GM19467 (cell line): Measurements from ENCODE around the gene MACROH2A1.

ENCODE experiments used
- ATAC-seq: cut with Tn5 transposase; IDR thresholded peaks from one replicate; pipeline ENCODE4 v1.9.1; 2021; ENCODE audit warnings: mild to moderate bottlenecking, moderate library complexity; ENCODE audit not compliant: unreplicated experiment

Gene MACROH2A1

DNA sequence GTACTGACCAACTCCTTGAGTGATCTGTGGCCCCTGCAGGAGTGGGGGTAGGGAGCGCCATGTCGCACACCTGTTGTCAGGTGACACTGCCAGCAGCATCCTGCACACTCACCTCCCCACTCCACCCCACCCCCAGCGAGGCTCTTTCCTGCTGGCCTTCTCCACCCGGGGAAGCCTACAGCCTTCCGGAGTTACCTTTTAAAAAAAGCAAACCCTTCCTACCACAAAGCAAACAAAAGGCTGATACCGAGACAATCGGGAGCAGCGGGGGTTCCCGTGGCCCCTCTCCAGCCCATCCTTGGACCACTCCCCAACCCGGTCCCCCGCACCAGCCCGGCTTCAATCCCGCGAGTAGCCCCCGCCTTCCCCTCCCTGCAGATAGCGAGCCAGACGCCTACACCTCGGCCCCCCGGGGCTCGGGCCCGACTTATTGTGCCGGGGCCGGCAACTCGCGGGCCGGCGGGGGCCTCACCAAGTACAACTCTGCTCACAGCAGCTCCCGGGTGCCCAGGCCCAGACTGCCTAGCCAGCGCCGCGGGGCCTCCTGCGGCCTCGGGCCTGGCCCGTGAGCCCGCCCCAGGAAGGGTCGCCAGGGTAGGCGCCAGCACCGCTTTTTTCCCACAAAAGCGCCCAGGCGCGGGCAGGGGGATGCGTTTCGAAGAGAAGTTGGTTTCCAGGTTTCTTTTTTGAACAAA is 724 bp downstream of the MACROH2A1 start:
- ATAC-seq: no peak

DNA sequence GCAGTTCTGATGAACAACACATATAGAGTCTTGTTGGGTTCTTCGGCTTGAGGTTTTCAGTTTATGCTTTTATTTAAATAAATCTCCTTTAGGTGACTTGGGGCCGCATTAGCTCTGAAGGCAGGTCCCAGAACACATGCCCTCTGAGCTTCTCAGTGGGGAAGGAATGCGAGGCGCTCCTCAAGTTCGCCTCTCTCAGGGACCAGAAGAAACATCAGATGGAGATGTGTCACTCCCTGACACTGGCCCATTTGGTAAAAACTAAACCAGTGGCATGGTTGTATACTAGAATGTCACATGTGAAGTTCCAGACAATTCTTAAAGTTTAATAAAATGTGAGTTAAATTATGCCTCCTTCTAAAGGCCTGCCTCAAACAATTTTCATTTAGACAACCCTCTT is 1.9 kb downstream of the MACROH2A1 start:
- ATAC-seq: no peak

DNA sequence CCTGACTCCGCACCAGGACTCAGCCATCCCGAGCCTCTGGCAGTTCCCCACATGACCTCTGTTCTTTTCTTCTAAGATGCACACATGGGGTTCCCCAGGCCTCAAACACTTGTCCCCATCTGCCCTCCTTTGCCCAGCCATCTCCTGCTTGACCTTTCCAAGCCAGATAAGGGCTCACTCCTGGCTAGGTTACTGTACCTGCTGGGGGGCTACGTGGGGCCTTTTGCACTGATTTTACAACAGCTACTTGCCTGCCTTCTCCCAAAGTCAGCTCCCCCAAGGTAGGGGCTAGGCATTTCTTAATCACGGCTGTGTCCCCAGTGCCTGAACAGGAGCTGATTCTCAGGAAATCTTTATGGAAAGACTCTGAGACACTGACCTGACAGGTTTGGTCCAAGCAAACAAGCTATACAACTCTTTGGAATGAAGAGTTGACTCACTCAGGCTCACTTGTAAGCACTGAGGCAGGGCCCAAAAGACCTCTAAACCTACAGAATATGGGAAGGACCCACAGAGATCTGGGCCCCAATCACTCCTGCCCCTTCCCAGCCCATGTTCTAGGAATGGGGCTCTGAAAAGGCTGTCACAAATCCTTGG is 2.5 kb downstream of the MACROH2A1 start:
- ATAC-seq: no peak

DNA sequence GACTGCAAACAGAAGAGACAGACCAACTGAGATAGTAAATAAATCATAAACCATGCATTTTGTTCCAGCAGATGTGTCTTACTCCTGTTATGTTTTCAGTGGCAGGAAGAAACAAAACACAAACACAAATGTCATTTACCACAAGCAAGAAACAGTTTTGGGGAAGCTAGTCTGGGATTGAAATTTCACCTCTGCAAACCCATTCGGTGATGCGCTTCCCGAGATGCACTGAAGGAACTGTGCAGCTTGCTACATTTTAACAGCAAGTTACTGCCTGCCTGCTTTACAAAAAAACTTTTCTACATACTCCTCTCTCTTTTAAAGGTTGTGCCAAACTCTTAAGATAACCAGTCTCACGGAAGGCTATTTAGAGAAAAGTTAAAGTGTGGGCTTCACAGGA is 3.2 kb downstream of the MACROH2A1 start:
- no peak for ATAC-seq

DNA sequence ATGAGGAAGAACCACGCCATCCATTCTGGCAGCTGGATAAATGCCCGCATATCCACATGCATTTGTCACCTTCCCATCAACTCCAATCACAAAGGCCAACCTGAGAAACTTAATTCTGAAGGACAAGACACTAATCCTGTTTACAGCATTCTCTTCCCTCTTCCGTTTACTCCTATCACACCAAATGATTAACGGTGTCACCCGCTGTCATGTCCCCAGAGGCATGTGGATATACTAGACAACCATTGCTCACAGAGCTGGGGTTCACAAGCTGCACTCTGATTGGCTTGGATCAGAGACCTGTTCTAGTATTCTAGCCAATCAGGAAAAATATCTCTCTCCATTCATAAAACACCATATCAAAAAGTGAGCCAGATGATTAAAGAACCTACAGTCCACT is 3.6 kb downstream of the MACROH2A1 start:
- no peak for ATAC-seq

DNA sequence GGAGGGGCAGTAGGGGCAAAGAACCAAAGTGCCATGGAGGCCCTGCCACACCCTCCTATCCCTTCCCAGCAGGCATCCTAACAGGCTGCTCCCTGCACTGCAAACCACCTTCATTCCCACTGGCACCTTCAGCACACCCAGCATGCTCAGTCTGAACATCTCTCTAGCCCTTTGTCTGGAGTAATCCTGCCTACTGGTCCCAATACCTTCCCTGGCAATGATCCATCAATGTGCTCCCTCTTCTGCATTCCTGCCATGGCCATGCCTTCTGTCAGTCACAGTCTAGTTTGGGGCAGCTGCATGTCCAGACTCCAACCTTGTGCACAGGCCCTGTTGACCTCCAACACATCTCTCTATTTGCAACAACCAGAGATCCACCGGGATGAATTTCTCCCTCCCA is 4.9 kb downstream of the MACROH2A1 start:
- ATAC-seq: no peak

DNA sequence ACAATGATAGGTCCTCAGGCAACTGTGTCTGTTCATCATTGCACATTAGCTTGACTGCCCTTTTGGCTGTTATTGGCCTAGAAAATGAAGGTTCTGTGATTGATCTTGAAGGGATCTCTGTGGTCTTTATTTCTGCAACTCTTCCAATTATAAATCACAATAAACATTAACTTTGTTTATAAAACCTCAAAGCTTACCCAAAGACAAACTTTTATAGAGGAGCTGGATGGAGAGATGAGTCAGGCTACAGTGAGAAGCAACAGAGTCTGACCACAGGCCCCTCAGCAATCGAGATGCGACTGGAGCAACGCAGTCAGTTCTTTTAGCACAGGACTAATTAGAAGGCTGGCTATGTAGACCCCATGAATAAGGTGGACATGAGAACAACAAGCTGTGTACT is 5.3 kb downstream of the MACROH2A1 start:
- ATAC-seq: no peak

DNA sequence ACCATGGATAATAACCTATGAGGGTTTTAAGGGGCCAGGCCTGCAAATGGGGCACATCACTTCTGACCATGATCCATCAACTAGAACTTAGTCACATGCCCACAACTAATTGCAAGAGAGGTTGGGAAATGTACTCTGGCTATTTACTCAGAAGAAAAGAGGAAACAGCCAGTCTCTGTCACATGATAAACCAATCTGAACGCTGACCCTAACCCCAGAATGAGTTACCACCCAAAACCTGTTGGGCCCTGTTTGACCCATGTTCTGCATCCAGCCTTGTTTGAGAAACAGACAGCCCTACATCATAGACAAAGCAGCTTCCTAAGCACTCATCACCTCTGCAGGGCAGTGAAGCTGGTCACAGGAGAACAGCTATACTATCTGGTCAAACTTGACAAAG is 5.8 kb downstream of the MACROH2A1 start:
- no peak for ATAC-seq

DNA sequence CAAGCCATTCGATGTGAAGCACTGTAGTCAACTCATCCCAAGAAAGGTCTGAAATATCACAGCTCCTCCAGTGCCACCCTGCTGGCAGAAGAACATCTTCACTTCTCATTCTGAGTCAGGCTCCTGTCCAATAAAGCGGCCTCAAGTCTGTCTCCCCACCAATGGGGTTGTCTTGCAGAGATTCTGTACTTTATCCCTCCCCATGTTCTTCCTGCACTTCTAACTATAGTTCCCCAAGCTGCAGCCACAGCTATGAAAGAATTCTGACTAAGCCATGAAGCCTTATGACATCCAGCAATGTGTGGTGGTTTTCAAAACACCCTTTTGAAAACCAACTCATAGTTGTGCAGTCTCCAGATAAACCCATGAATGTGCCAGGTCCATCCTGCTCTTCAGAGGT is 6.8 kb downstream of the MACROH2A1 start:
- no peak for ATAC-seq

DNA sequence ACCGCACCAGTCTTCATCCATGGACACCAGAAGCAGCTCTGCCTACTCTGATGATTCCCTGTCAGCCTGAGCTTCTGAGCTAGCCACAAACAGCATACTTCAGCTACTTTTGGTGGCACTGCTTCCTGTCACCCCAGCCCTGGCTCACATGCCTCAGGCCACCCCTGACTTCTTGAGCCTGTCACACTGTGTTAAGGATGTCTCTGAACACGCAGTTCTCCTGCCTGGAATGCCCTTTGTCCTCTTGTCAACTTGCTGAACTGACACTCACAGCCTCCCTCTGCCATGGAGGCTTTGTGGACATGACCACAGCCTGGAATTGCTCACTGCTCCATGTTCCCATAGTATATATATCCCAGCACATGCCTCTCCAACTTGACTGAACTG is 7.2 kb downstream of the MACROH2A1 start:
- no peak for ATAC-seq

DNA sequence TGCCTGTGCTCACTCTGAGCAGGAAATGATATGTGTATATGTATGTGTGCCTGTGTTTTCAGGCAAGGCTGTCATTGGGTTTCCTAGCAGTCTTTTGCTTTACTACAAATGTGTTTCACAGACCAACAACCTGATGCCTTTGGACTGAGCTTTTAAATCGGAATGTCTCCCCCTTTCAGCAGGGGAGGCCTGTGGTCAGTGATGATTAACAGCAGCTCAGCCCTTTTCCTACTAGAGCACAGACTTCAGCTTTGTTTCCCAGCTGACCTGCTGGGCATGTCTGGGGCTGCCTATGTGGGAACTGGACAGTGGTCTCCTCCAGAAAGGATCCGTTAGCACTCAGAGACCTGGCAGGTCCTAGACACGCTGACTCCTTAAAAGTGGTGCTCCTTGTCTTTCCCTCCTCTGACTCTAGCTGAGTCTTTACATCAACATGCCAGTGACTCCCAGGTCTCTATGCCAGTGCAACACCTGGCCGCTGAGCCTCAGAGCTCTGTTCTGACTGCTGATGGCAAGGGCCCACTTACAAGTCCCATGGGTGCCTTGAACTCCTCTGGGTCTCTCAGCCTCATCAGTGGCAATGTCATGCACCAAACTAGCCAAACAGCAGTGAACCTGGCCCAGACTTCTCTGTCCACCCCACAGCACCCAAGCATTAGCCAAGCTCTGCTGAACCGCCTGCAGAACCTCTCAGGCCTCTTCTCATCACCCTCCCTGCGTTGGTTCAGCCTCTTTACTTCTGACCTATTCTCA is 7.7 kb downstream of the MACROH2A1 start:
- no peak for ATAC-seq

DNA sequence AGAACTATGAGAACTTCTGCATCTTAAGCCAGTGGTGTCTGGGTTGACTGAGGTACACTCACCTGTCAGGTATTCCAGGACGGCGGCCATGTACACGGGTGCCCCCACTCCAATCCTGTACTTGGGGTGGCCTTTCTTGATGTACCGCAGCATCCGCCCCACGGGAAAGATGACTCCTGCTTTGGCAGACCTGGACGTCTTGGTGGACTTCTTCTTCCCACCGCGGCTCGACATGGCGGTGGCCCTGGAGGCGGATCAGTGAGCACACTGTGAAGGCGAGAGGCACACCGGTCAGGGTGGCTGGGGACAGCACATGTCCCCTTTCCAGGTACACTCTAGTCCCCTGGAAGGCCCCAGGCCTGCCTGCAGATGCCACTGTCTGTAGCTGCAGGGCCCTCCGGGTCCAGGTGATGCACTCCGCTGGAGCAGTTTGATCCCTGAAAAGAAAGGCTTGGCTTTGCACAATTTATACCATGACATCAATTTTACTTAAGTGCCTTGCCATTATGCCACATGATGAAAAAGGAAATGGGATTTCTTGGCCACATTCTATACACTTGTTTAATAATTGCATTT is 10.1 kb downstream of the MACROH2A1 start:
- no peak for ATAC-seq

DNA sequence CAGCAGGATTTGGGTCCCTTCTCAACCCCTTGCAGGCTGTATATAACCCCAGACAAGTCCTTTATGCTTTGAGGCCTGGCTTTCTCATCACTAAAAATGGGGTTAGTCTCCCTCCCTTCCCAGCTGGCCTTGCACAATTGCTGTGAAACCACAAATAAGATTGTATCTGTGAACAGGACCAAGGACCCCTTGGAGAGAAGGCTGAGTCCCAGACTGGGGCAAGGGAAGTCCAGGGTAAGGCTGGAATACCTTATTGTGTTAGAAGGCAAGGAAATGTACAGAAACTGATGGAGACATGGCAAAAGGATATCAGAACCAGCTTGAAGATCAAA is 11.4 kb downstream of the MACROH2A1 start:
- no peak for ATAC-seq

DNA sequence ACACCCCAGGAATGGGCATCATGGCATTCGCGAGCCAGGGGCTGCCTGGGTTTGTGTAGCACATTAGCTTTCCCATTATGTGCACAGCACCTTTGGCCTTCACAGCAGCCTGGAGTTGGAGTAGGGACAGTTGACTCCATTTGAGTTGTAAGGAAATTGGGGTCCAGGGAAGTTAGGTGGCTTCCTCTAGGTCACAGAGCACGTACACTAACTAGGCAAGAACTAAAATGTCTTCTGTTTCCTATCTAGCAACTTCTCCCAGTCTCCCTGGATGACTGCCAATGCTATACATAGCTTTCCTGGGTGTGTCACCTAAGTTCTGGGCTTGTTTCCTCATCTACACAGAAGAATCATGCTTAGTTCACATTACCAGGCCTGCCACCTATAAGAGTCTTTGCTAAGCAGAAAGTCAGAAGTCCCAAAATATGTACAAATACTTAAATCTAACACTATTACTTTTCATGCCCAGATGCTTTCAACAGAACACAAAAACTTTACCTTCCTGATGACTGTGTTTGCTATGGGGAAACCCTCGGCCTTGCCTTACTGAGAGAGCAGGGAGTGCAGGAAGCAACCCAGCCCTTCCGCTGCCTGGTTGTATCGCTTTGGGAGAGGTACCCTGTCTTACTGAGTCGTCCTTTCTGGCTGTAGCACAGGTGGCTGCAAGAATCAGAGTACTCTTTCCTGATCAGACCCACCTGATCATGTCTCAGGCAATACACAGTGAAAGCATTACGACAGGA is 12.0 kb downstream of the MACROH2A1 start:
- ATAC-seq: no peak

DNA sequence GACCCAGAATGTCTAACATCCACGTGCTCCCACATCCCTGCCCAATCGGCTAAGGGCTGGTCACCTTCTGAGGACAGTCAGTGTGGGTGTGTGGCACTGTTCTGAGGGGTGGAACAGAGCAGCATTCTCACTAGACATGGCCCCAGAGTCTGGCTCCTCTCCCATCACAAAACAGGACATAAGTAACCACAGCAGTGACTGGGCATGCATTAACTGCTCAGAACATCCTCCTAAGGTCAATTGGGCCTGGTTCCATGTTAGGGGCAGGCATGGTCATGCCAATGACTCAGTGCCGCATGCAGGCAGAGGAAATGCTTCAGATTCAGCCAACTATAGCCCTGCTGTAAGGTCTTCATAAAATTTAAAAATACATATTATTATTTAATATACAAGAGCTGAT is 12.9 kb downstream of the MACROH2A1 start:
- ATAC-seq: no peak

DNA sequence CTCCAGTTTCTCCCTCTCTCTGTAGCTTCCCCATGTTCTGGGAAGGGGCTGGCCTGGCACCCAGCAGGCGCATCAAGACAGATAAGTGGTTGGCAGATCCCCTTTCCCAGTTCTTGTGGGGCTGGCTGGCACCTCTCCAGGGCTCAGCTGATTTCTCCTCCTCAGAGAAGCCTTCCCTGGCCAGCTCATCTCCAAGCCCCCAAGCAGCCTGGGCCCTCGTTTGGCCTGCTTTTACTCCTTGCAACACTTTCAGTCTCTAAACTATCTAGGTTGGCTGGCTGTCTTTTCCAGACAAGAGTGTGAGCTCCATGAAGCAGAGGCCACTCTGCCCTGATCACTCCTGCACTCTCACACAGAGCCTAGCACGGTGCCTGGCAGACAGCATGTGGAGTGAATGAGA is 13.5 kb downstream of the MACROH2A1 start:
- ATAC-seq: no peak

DNA sequence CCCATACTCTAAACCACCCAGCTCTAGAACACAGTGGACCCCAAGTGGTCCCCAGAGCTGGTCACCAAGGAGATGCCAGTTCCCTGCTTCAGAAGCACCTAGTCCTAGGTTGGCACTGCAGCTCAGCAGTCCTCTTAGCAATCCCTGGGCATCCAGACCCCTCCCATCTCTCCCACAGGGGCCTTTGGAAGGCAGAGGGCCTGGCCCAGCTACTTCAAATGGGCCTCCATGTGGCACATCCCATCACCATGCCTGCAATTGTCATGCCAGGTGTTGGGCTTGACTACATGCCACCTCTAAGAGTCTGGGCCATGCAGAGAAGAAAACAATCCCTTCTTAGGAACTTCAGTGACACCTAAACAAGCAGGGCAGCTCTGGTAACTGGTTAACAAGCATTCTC is 14.1 kb downstream of the MACROH2A1 start:
- ATAC-seq: no peak

DNA sequence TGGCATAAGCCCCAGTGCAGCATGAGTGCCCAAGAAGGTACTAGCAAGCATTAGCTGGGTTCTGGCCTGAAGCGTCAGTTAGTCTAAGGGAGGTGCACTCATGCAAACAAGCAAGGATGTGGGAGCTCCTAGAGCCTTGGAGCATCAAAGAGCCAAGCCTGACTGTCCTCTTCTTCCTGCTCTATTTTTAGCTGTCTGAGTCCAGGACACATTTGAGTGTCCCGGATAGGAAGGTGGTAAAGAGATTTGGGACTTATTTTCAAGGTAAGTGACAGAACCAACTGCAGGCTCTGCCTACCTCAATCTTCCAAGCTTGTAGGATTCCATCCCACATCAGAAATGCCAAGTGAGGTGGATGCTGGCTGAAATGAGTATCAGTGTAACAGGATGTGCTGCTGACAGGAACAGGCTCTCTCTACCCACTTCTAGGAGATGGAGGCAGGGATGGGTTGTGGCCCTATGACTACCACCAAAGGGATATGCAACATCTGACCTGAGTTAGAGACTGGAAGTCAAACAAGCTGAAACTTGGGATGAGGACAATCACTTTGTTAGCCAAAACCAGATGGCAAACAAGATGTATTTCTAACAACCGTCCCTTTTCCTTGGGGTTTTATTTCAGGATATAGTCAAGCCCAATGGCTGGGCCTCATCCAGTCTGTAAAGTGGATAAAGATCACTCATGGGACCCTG is 15.1 kb downstream of the MACROH2A1 start:
- no peak for ATAC-seq

DNA sequence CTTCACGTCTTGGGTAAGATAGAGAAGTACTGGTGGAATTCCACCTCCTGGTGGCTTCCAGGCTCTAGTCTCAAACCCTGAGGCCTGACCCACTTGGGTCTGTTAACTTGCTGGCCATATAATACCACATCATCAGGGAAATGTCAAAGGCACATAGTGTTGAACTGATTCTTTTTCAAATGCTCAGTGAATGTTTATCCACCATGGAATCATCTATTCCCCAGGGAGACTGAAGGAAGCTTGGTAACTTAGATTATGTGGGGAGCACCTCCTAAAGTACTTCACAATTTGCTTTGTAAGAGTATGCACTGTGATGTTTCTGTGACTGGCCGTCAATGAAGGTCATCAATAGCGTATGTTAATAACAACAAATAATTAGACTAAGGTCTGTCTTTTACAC is 16.1 kb downstream of the MACROH2A1 start:
- ATAC-seq: no peak

DNA sequence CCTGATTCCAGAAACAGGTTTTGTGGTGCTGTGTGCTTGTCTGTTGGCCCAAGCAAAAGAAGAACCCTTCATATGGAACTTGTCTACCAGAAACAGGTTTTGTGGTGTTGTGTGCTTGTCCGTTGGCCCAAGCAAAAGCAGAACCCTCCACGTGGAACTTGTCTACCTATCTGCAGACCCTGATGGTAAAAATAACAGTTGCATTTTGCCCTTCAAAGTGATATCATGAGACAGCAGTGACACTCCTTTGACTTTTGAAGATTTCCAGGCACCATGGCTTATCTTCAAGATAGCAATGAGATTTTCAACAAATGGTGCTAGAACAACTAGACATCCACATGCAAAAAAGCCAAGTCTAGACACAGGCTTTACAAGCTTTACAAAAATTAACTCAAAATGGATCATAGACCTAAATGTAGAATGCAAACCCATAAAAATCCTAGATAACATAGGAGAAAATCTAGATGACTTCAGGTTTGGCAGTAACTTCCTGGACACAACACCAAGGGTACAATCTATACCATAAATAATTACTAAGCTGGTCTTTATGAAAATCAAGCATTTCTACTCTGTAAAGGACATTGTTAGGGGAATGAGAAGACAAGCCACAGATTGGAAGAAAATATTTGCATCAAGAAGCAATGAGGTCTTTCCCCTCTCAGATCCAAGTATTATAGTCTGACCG is 16.8 kb downstream of the MACROH2A1 start:
- ATAC-seq: no peak
